HepG2 (cell line): ENCODE results near the gene RMRP. TPM values are rescaled to one million over a fixed set of nuclear protein-coding genes. Genes with fewer than 3 reads are reported as not detected.

Source experiments
- AHDC1 ChIP-seq: sonication (generic); formaldehyde crosslinking; IDR thresholded peaks from 2 replicates; pipeline ENCODE4 v1.5.1; 2020; ENCODE audit warnings: mild to moderate bottlenecking, missing genetic modification reagents, borderline replicate concordance
- HMG20A ChIP-seq: IDR thresholded peaks from 2 replicates; pipeline ENCODE4 v1.6.1; 2016; ENCODE audit warnings: borderline replicate concordance
- NR2C2 ChIP-seq: sonication (generic); formaldehyde crosslinking; IDR thresholded peaks from 2 replicates; pipeline ENCODE4 v1.4.0; 2020; ENCODE audit warnings: missing genetic modification reagents, mild to moderate bottlenecking, moderate library complexity, borderline replicate concordance
- NR2F2 ChIP-seq: IDR thresholded peaks from 2 replicates; pipeline ENCODE4 v1.6.1; 2012; ENCODE audit warnings: low read depth, inconsistent platforms, borderline replicate concordance
- POLR2AphosphoS2 ChIP-seq: IDR thresholded peaks from 2 replicates; pipeline ENCODE4 v1.6.1; 2011; ENCODE audit warnings: low read depth, low read length, improper control_type of control experiment
- PRDM10 ChIP-seq: sonication (generic); formaldehyde crosslinking; IDR thresholded peaks from 2 replicates; pipeline ENCODE4 v1.4.0; 2020; ENCODE audit warnings: low read depth, missing genetic modification reagents
- RFXANK ChIP-seq: IDR thresholded peaks from 2 replicates; pipeline ENCODE4 v1.6.1; 2016
- SP2 ChIP-seq: sonication (generic); formaldehyde crosslinking; IDR thresholded peaks from 2 replicates; pipeline ENCODE4 v1.5.1; 2020; ENCODE audit warnings: mild to moderate bottlenecking, missing genetic modification reagents
- ZBTB1 ChIP-seq: sonication (generic); formaldehyde crosslinking; IDR thresholded peaks from 2 replicates; pipeline ENCODE4 v1.4.0; 2020; ENCODE audit warnings: missing genetic modification reagents, borderline replicate concordance
- ZNF552 ChIP-seq: sonication (generic); formaldehyde crosslinking; IDR thresholded peaks from 2 replicates; pipeline ENCODE4 v1.9.0; 2022; ENCODE audit warnings: missing genetic modification reagents, mild to moderate bottlenecking, borderline replicate concordance
- ZNF749 ChIP-seq: sonication (generic); formaldehyde crosslinking; IDR thresholded peaks from 2 replicates; pipeline ENCODE4 v1.8.0; 2022; ENCODE audit warnings: mild to moderate bottlenecking, missing genetic modification reagents, moderate library complexity, borderline replicate concordance
- ZSCAN29 ChIP-seq: sonication (generic); formaldehyde crosslinking; conservative IDR thresholded peaks from 2 replicates; pipeline ENCODE4 v1.4.0; 2020; ENCODE audit warnings: mild to moderate bottlenecking, missing genetic modification reagents
- ZUFSP ChIP-seq: sonication (generic); formaldehyde crosslinking; IDR thresholded peaks from 2 replicates; pipeline ENCODE4 v1.9.0; 2021; ENCODE audit warnings: missing genetic modification reagents, mild to moderate bottlenecking, borderline replicate concordance
- polyA plus RNA-seq, 8 experiments: library from polyadenylated mRNA; depleted of rRNA in 3 of 8; stranded (reverse) in 7 of 8; unstranded in 1 of 8; fragments of >200 nt; fragmentation: Illumina TruSeq in 4 of 8; extraction: Trizol in 4 of 8; gene quantifications; 2 replicates each; pipeline versions ENCODE4 v1.2.1 to v1.2.3, GENCODE V29; 2011 to 2016; ENCODE audit warnings: low read depth in 4 of 8, missing spikeins in 1 of 8, mixed read lengths in 1 of 8; ENCODE audit not compliant: insufficient read depth in 1 of 8
- total RNA-seq, 5 experiments: library from RNA; depleted of rRNA; stranded (reverse); fragments of >200 nt; fragmentation: Illumina TruSeq; extraction: Trizol; gene quantifications; 2 replicates each; pipeline ENCODE4 v1.2.3, GENCODE V29; 2016; ENCODE audit warnings: low read depth in 1 of 5

Gene RMRP
- total and polyA plus RNA-seq, 2 of the 13 experiments (the other 11 are each of a cell fraction or from before 2014, with no cell fraction given), result 51.4 to 4,025 TPM

DNA sequence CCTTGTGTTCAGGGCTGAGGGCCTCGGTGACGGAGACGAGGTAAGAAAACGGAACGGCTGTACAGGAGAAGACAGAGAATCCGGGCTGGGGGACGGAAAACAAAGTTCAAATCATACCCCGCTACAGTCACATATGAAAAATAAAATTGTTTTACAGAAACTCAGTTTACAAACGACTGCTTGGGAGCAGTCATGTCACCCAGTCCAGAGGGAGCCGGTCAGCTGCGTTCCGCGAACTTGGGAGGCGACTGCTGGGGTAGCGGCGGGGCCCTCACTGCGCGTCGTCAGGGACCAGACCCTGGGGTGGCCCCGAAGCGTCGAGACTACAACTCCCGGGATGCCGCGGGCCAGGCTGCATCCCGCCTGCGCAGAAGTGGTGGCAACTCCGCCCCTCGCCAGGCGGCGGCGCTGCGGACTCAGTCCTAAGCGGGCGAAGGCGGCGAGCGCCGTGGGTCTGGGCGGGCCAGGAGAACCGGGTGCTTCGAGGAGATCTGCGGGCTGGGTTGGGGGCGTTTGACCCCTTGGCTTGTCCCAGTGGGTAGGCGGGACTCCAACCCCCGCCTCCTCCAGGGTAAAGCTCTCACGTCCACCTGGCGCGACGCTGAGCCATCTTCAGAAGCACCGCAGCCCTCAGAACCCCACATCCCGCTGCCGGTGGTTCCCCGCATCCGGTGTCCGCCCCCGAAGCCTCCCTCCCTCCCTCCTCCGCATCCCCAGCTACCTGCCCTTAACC, 11.1 kb downstream of the RMRP start (continued):
- TF ChIP-seq ZUFSP (no peak), SP2 (CRISPR knock-in tag) (no peak), ZSCAN29 (CRISPR knock-in tag) (no peak), NR2C2 (peak; percentile 23; the same call in 1 of the 2 replicates), ZNF749 (CRISPR knock-in tag) (no peak), RFXANK (CRISPR knock-in tag) (no peak), HMG20A (no peak), POLR2AphosphoS2 (no peak), ZBTB1 (CRISPR knock-in tag) (no peak), NR2F2 (no peak), ZNF552 (CRISPR knock-in tag) (no peak), PRDM10 (CRISPR knock-in tag) (0 out of 2 replicates have a peak, but pooled peaks have one; percentile 34), AHDC1 (CRISPR knock-in tag) (peak; percentile 55; the same call in 1 of the 2 replicates)
